ENCODE data around the gene PTPN2.

The PTPN2 gene

DNA sequence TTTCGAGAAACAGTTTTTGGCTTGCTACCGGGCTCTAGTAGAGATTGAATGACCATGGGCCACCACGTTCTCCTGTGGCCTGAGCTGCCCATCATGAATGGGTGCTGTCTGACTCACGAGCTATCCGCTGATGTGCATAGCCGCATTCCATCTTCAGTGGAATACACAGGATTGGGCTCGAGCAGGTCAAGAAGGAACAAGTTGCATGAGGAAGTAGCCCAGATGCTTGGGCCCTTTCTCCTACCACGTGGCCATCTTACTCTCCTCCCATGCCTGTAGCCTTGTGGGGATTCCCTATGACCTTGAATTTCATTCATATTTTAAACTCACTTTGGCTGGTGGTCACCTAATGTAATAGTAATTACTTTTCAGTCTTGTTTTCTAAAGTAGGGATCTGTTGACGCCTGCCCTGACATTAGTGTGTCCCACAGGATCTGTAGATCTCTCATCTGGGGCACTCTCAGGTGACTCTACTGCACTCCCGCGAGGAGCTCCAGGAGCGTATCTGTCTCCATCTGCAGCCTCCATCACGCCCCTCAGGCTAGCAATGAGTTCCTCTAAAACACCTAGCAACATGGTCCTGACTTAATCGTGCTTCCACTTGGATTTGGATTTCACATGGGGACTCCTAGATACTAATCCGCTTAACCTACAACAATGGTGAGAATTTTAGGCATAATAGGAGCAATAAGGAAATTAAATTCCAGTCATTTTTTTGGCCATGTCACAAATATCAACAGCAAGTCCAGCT, 113.4 kb downstream of the PTPN2 start:
- no peak for TF ChIP-seq POU6F1 (CRISPR knock-in tag; IDR thresholded peaks at IDR 0.05; ENCODE audit: borderline replicate concordance, low read depth)
- no peak for TF ChIP-seq ISL1 (CRISPR knock-in tag; IDR thresholded peaks at IDR 0.05)
- TF ChIP-seq, protein P1, sequence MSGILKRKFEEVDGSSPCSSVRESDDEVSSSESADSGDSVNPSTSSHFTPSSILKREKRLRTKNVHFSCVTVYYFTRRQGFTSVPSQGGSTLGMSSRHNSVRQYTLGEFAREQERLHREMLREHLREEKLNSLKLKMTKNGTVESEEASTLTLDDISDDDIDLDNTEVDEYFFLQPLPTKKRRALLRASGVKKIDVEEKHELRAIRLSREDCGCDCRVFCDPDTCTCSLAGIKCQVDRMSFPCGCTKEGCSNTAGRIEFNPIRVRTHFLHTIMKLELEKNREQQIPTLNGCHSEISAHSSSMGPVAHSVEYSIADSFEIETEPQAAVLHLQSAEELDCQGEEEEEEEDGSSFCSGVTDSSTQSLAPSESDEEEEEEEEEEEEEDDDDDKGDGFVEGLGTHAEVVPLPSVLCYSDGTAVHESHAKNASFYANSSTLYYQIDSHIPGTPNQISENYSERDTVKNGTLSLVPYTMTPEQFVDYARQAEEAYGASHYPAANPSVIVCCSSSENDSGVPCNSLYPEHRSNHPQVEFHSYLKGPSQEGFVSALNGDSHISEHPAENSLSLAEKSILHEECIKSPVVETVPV (CRISPR knock-in tag; IDR thresholded peaks at IDR 0.05), result no peak
- TF ChIP-seq ZFP30 (CRISPR knock-in tag; IDR thresholded peaks at IDR 0.05), result no peak
- TF ChIP-seq OSR1 (CRISPR knock-in tag; IDR thresholded peaks at IDR 0.05), result no peak
- TF ChIP-seq ZC3H10 (CRISPR knock-in tag; IDR thresholded peaks at IDR 0.05), result no peak
- TF ChIP-seq CREB5 (CRISPR knock-in tag; IDR thresholded peaks at IDR 0.05; ENCODE audit: low read depth), result no peak
- no peak for TF ChIP-seq PATZ1 (CRISPR knock-in tag; IDR thresholded peaks at IDR 0.05; ENCODE audit: borderline replicate concordance)
- TF ChIP-seq GLIS3 (CRISPR knock-in tag; IDR thresholded peaks at IDR 0.05), result no peak
- TF ChIP-seq ZFP3 (CRISPR knock-in tag; IDR thresholded peaks at IDR 0.05), result no peak
- TF ChIP-seq, protein P2, sequence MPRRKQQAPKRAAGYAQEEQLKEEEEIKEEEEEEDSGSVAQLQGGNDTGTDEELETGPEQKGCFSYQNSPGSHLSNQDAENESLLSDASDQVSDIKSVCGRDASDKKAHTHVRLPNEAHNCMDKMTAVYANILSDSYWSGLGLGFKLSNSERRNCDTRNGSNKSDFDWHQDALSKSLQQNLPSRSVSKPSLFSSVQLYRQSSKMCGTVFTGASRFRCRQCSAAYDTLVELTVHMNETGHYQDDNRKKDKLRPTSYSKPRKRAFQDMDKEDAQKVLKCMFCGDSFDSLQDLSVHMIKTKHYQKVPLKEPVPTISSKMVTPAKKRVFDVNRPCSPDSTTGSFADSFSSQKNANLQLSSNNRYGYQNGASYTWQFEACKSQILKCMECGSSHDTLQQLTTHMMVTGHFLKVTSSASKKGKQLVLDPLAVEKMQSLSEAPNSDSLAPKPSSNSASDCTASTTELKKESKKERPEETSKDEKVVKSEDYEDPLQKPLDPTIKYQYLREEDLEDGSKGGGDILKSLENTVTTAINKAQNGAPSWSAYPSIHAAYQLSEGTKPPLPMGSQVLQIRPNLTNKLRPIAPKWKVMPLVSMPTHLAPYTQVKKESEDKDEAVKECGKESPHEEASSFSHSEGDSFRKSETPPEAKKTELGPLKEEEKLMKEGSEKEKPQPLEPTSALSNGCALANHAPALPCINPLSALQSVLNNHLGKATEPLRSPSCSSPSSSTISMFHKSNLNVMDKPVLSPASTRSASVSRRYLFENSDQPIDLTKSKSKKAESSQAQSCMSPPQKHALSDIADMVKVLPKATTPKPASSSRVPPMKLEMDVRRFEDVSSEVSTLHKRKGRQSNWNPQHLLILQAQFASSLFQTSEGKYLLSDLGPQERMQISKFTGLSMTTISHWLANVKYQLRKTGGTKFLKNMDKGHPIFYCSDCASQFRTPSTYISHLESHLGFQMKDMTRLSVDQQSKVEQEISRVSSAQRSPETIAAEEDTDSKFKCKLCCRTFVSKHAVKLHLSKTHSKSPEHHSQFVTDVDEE (CRISPR knock-in tag; IDR thresholded peaks at IDR 0.05), result no peak
- TF ChIP-seq ESRRG (CRISPR knock-in tag; IDR thresholded peaks at IDR 0.05), result no peak
- TF ChIP-seq ZNF70 (CRISPR knock-in tag; IDR thresholded peaks at IDR 0.05), result no peak
- no peak for ATAC-seq

DNA sequence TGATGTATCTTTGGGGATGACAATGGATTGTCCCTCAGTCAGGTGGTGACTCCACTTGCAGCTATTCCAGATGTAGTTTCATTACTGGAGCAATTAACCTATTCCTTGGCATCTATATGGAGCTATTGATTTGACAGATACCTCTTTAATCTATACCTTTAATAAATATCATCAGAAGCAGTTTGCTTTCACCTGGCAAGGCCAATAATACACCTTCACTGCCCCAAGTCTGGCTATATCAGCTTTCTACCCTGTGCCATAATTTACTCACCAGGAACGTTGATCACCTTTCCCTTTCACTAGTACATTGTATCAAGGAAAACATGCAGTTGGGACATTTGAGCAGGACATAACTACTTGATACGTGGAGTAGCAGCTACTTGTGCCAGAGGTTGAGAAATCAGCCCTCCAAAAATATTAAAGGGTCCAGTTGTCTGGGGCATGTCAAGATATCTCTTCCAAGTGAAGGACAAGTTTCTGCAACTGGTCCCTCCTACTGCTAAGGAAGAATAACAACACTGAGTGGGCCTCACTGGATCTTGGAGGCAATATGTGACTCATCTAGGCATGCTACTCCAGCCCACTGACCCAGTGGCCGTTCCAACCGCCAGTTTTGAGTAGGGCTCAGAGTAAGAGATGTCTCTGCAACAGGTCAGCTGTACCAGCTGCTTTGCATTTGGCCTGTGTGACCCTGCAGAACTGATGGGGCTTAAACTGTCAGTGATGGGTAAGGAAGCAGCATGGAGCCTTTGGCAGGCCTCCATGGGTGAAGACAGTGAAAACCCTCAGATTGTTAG, 114.2 kb downstream of the PTPN2 start:
- ATAC-seq, result no peak
- TF ChIP-seq PPARA (CRISPR knock-in tag; IDR thresholded peaks at IDR 0.05; ENCODE audit: borderline replicate concordance) (no peak), CSDC2 (CRISPR knock-in tag; IDR thresholded peaks at IDR 0.05) (no peak), ZFP30 (CRISPR knock-in tag; IDR thresholded peaks at IDR 0.05) (no peak), RARB (CRISPR knock-in tag; IDR thresholded peaks at IDR 0.05) (no peak), ZNF8 (CRISPR knock-in tag; IDR thresholded peaks at IDR 0.05) (no peak), BACH2 (CRISPR knock-in tag; IDR thresholded peaks at IDR 0.05; ENCODE audit: borderline replicate concordance) (no peak), TCF4 (CRISPR knock-in tag; IDR thresholded peaks at IDR 0.05; ENCODE audit: borderline replicate concordance) (no peak), CREB5 (CRISPR knock-in tag; IDR thresholded peaks at IDR 0.05; ENCODE audit: low read depth) (no peak), GLIS3 (CRISPR knock-in tag; IDR thresholded peaks at IDR 0.05) (no peak), ESRRG (CRISPR knock-in tag; IDR thresholded peaks at IDR 0.05) (no peak), ZNF70 (CRISPR knock-in tag; IDR thresholded peaks at IDR 0.05) (no peak), ISL1 (CRISPR knock-in tag; IDR thresholded peaks at IDR 0.05) (no peak), ZC3H10 (CRISPR knock-in tag; IDR thresholded peaks at IDR 0.05) (no peak), ZNF565 (CRISPR knock-in tag; conservative IDR thresholded peaks at IDR 0.05; ENCODE audit: low read depth) (no peak), OSR1 (CRISPR knock-in tag; IDR thresholded peaks at IDR 0.05) (no peak), ARNTL (CRISPR knock-in tag; IDR thresholded peaks at IDR 0.05; ENCODE audit: borderline replicate concordance, low read depth) (no peak), TOX (CRISPR knock-in tag; IDR thresholded peaks at IDR 0.05; ENCODE audit: borderline replicate concordance) (no peak)
- TF ChIP-seq, protein P1 (CRISPR knock-in tag; IDR thresholded peaks at IDR 0.05), result no peak
